Esophagus squamous epithelium (tissue), 5 donors: Measurements from ENCODE around the gene PRMT7. TPM values are rescaled to one million over a fixed set of nuclear protein-coding genes. Genes with fewer than 3 reads are reported as not detected.

Experiments
- DNase-seq: peaks from one replicate; lab custom pipeline; 2025; lab: John Stamatoyannopoulos, UW
- H3K27ac ChIP-seq, 4 donors: fragments of 200-600 bp; sonication (generic); one replicate each; pipeline ENCODE4 v1.5.1; 2016 to 2019; ENCODE audit warnings: mild to moderate bottlenecking in 1 of 4
- H3K27me3 ChIP-seq, 4 donors: fragments of 200-600 bp; sonication (generic); 1 replicate in 3 of 4; 2 replicates in 1 of 4; pipeline versions ENCODE4 v1.5.1 to v1.6.0; 2017 to 2021; ENCODE audit warnings: antibody characterized with exemption in 1 of 4
- H3K36me3 ChIP-seq, 3 donors: fragments of 200-600 bp; sonication (generic); one replicate each; pipeline ENCODE4 v1.5.1; 2016 to 2019
- H3K4me1 ChIP-seq, 3 donors: fragments of 200-600 bp; sonication (generic); one replicate each; pipeline ENCODE4 v1.5.1; 2017 to 2019
- H3K4me3 ChIP-seq, 4 donors: fragments of 200-600 bp; sonication (generic); 1 replicate in 3 of 4; 2 replicates in 1 of 4; pipeline ENCODE4 v1.5.1; 2016 to 2019; ENCODE audit warnings: mild to moderate bottlenecking in 2 of 4, moderate library complexity in 1 of 4
- H3K9me3 ChIP-seq, 3 donors: fragments of 200-600 bp; sonication (generic); one replicate each; pipeline ENCODE4 v1.5.1; 2016 to 2019
- CTCF ChIP-seq, 6 experiments: fragments of 450-650 bp in 4 of 6; fragments of 200-600 bp in 2 of 6; sonication (generic) in 2 of 6; IDR thresholded peaks; one replicate each; pipeline ENCODE4 v1.5.1; 2016 to 2019; ENCODE audit warnings: antibody characterized with exemption in 6 of 6, mild to moderate bottlenecking in 4 of 6, moderate library complexity in 4 of 6
- POLR2A ChIP-seq, 4 donors: fragments of 450-650 bp; IDR thresholded peaks; one replicate each; pipeline ENCODE4 v1.6.1; 2017; ENCODE audit warnings: antibody characterized with exemption in 4 of 4, mild to moderate bottlenecking in 4 of 4, moderate library complexity in 3 of 4
- WGBS, 2 donors: methylation state at CpG; one replicate each; pipeline ENCODE4 v1.1.5; 2018; 5-methylcytosine and 5-hydroxymethylcytosine counted together
- intact Hi-C: fragments of 100-400 bp; cut with DNase I; formaldehyde crosslinking; loops from one replicate; pipeline ENCODE4 v1.15.0; 2022
- total RNA-seq, 4 donors: library from RNA; depleted of rRNA; stranded (reverse); fragments of >200 nt; gene quantifications; one replicate each; pipeline ENCODE4 v1.1.0, GENCODE V29; 2016
- donor health status: DM: yes; HTN: yes; CAD: no.

The PRMT7 gene
- total RNA-seq, 4 donors from 2014 or later: 15.2 to 35.7 (median 21.2) TPM

- Histone ChIP-seq H3K4me3 (no peak overlapping the region), H3K4me1 (peaks cover 0 to 75% (median 28%) of the 10 kb centered on the region in 3 donors), H3K27ac (peak overlapping the region in 2 of 4 donors; percentile 2 to 48), H3K27me3 (no peaks in the 10 kb centered on the region), H3K36me3 (peaks cover 0 to 15% (median 0%) of the 10 kb centered on the region in 3 donors), H3K9me3 (no peaks in the 10 kb centered on the region)
- DNase-seq: no peak
- 96 to 100% methylated on average over 1 to 2 of the region's 4 CpGs for WGBS, 2 donors
- intact Hi-C loops: no loop called here
- no peak for TF ChIP-seq CTCF (IDR thresholded peaks at IDR 0.05)
- TF ChIP-seq POLR2A (IDR thresholded peaks at IDR 0.05): no peak
Observed at GRCh38 chr16:68272507-68273209, 38.2 kb upstream of the PRMT7 start.

DNA sequence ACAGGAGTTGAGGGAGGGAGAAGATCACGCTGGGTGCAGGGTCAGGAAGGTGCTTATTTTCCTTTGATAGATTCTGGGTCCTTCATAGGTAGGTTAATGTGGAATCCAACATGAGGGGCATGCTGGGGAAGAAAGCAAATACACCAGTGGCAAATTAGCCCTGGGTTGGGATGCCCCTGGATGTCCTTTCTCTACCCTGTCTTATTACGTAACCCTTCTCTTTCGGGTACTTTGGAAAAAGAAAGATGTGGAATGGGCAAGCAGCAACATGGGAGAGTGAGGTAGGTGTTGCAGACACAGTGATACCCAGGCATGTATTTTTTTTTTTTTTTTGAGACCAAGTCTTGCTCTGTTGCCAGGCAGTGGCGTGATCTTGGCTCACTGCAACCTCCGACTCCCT is 37.4 kb upstream of the PRMT7 start:
- DNase-seq: no peak
- H3K36me3 ChIP-seq: peaks cover 0 to 15% (median 0%) of the 10 kb centered on the region in 3 donors
- H3K4me1 ChIP-seq: peaks cover 0 to 70% (median 28%) of the 10 kb centered on the region in 3 donors
- WGBS, 2 donors: 55 to 64% methylated on average over 5 of the region's 5 CpGs
- peak overlapping the region in 1 of 4 donors; percentile 48 for H3K27ac ChIP-seq
- no peaks in the 10 kb centered on the region for H3K9me3 ChIP-seq
- H3K27me3 ChIP-seq: no peaks in the 10 kb centered on the region
- intact Hi-C loops: no loop called here
- no peak overlapping the region for H3K4me3 ChIP-seq
- TF ChIP-seq POLR2A (IDR thresholded peaks at IDR 0.05) (no peak), CTCF (IDR thresholded peaks at IDR 0.05) (no peak)

GRCh38 chr16:68273896-68274295 is 36.9 kb upstream of the PRMT7 start:
- Histone ChIP-seq H3K27me3 (no peaks in the 10 kb centered on the region), H3K4me3 (no peak overlapping the region), H3K9me3 (no peaks in the 10 kb centered on the region), H3K4me1 (peaks cover 0 to 70% (median 28%) of the 10 kb centered on the region in 3 donors), H3K27ac (no peak overlapping the region), H3K36me3 (peaks cover 0 to 18% (median 0%) of the 10 kb centered on the region in 3 donors)
- intact Hi-C loops: no loop called here
- TF ChIP-seq CTCF (IDR thresholded peaks at IDR 0.05) (no peak), POLR2A (IDR thresholded peaks at IDR 0.05) (no peak)
- DNase-seq: no peak
- WGBS, 2 donors: 36 to 57% methylated on average over 6 to 8 of the region's 8 CpGs

- H3K27ac ChIP-seq: no peak overlapping the region
- no peak for TF ChIP-seq CTCF (IDR thresholded peaks at IDR 0.05)
- no peak for TF ChIP-seq POLR2A (IDR thresholded peaks at IDR 0.05)
- H3K4me3 ChIP-seq: no peak overlapping the region
- peaks cover 0 to 65% (median 28%) of the 10 kb centered on the region in 3 donors for H3K4me1 ChIP-seq
- H3K36me3 ChIP-seq: peaks cover 0 to 23% (median 0%) of the 10 kb centered on the region in 3 donors
- no peaks in the 10 kb centered on the region for H3K9me3 ChIP-seq
- intact Hi-C loops: no loop called here
- 91 to 100% methylated on average over 1 to 3 of the region's 4 CpGs for WGBS, 2 donors
- H3K27me3 ChIP-seq: no peaks in the 10 kb centered on the region
- DNase-seq: no peak
Observed at GRCh38 chr16:68274441-68274840, 36.4 kb upstream of the PRMT7 start.

- no peaks in the 10 kb centered on the region for H3K27me3 ChIP-seq
- H3K27ac ChIP-seq: peak overlapping the region in 3 of 4 donors; percentile 1 to 68 (median 42)
- WGBS, 2 donors: 27 to 36% methylated on average over 4 of the region's 4 CpGs
- no peak for TF ChIP-seq POLR2A (IDR thresholded peaks at IDR 0.05)
- no peak for TF ChIP-seq CTCF (IDR thresholded peaks at IDR 0.05)
- no peak overlapping the region for H3K4me3 ChIP-seq
- H3K9me3 ChIP-seq: no peaks in the 10 kb centered on the region
- peaks cover 0 to 64% (median 28%) of the 10 kb centered on the region in 3 donors for H3K4me1 ChIP-seq
- no peak for DNase-seq
- intact Hi-C loops: no loop called here
- peaks cover 0 to 25% (median 0%) of the 10 kb centered on the region in 3 donors for H3K36me3 ChIP-seq
Observed at GRCh38 chr16:68275611-68276191, 35.1 kb upstream of the PRMT7 start.
